Suprapubic skin (tissue), 4 donors: ENCODE results near the gene ARHGAP31.

Experiments
- CTCF ChIP-seq, 2 donors: fragments of 200-600 bp in 1 of 2; fragments of 450-650 bp in 1 of 2; sonication (generic) in 1 of 2; IDR thresholded peaks; one replicate each; pipeline ENCODE4 v1.5.1; 2016 to 2019; ENCODE audit warnings: antibody characterized with exemption in 2 of 2, mild to moderate bottlenecking in 1 of 2, moderate library complexity in 1 of 2
- EP300 ChIP-seq: sonication (generic); formaldehyde crosslinking; IDR thresholded peaks from one replicate; pipeline ENCODE4 v1.6.1; 2017; ENCODE audit warnings: antibody characterized with exemption
- POLR2A ChIP-seq, 2 donors: fragments of 450-650 bp; IDR thresholded peaks; one replicate each; pipeline ENCODE4 v1.6.1; 2017; ENCODE audit warnings: antibody characterized with exemption in 2 of 2, mild to moderate bottlenecking in 2 of 2, moderate library complexity in 2 of 2
- POLR2AphosphoS5 ChIP-seq, 3 donors: sonication (generic); formaldehyde crosslinking; IDR thresholded peaks; one replicate each; pipeline ENCODE4 v1.6.1; 2017; ENCODE audit warnings: antibody characterized with exemption in 3 of 3

- TF ChIP-seq CTCF (IDR thresholded peaks at IDR 0.05): no peak
- no peak for TF ChIP-seq POLR2AphosphoS5 (IDR thresholded peaks at IDR 0.05)
- TF ChIP-seq POLR2A (IDR thresholded peaks at IDR 0.05): no peak
- TF ChIP-seq EP300: no peak
These were observed 142.8 kb downstream of the ARHGAP31 start for GRCh38 chr3:119436977-119437376.
